ENCODE measurements around the gene SYNDIG1.

SYNDIG1 gene

GRCh38 chr20:24448170-24448569 is 21.3 kb upstream of the SYNDIG1 start:
- no peak for DNase-seq

- no peak for DNase-seq
Measured at GRCh38 chr20:24449026-24449720, 20.3 kb upstream of the SYNDIG1 start.

GRCh38 chr20:24450177-24450576 is 19.3 kb upstream of the SYNDIG1 start:
- no peak for DNase-seq

- DNase-seq: no peak
Measured at GRCh38 chr20:24450624-24451376, 18.6 kb upstream of the SYNDIG1 start.

GRCh38 chr20:24451428-24451827 is 18.0 kb upstream of the SYNDIG1 start:
- DNase-seq: no peak

- DNase-seq: no peak
Measured at GRCh38 chr20:24452016-24452415, 17.4 kb upstream of the SYNDIG1 start.

- DNase-seq: no peak
Measured at GRCh38 chr20:24452498-24453127, 16.8 kb upstream of the SYNDIG1 start.

GRCh38 chr20:24453869-24454268 is 15.6 kb upstream of the SYNDIG1 start:
- no peak for DNase-seq

- no peak for DNase-seq
Measured at GRCh38 chr20:24455081-24455480, 14.3 kb upstream of the SYNDIG1 start.

- DNase-seq: no peak
Measured at GRCh38 chr20:24456398-24456781, 13.0 kb upstream of the SYNDIG1 start.

- DNase-seq: no peak
Measured at GRCh38 chr20:24458436-24458835, 11.0 kb upstream of the SYNDIG1 start.

GRCh38 chr20:24459733-24460132 is 9.7 kb upstream of the SYNDIG1 start:
- no peak for DNase-seq

- DNase-seq: no peak
Measured at GRCh38 chr20:24460712-24461111, 8.7 kb upstream of the SYNDIG1 start.

GRCh38 chr20:24461848-24462247 is 7.6 kb upstream of the SYNDIG1 start:
- no peak for DNase-seq

GRCh38 chr20:24462460-24463010 is 6.9 kb upstream of the SYNDIG1 start:
- no peak for DNase-seq

- no peak for DNase-seq
Measured at GRCh38 chr20:24465159-24465558, 4.3 kb upstream of the SYNDIG1 start.

GRCh38 chr20:24465730-24466129 is 3.7 kb upstream of the SYNDIG1 start:
- no peak for DNase-seq

- no peak for DNase-seq
Measured at GRCh38 chr20:24468401-24469115, 871 bp upstream of the SYNDIG1 start.

GRCh38 chr20:24469894-24470745 is 691 bp downstream of the SYNDIG1 start:
- DNase-seq: peak; percentile 43

- no peak for DNase-seq
Measured at GRCh38 chr20:24470746-24471582, 1.5 kb downstream of the SYNDIG1 start.

- DNase-seq: no peak
Measured at GRCh38 chr20:24472426-24472825, 3.0 kb downstream of the SYNDIG1 start.
